Tibial nerve (tissue), 4 donors: Measurements from ENCODE around the gene HAGH. TPM values are rescaled to one million over a fixed set of nuclear protein-coding genes. Genes with fewer than 3 reads are reported as not detected.

Experiments used
- DNase-seq, 2 donors: peaks; one replicate each; pipeline ENCODE4 v3.0.0-alpha.2; 2019; ENCODE audit warnings: low spot score in 2 of 2
- H3K27ac ChIP-seq, 4 donors: fragments of 200-600 bp; sonication (generic) in 3 of 4; one replicate each; pipeline ENCODE4 v1.5.1; 2017 to 2019; ENCODE audit warnings: mild to moderate bottlenecking in 1 of 4
- H3K27me3 ChIP-seq, 2 donors: fragments of 200-600 bp; sonication (generic) in 1 of 2; one replicate each; pipeline versions ENCODE4 v1.5.1 to v1.6.0; 2017 to 2019
- H3K36me3 ChIP-seq, 3 donors: fragments of 200-600 bp; sonication (generic); one replicate each; pipeline ENCODE4 v1.5.1; 2018 to 2019
- H3K4me1 ChIP-seq, 4 donors: fragments of 200-600 bp; sonication (generic) in 3 of 4; one replicate each; pipeline ENCODE4 v1.5.1; 2017 to 2019
- H3K4me3 ChIP-seq, 4 donors: fragments of 200-600 bp; sonication (generic) in 3 of 4; one replicate each; pipeline ENCODE4 v1.5.1; 2017 to 2019; ENCODE audit warnings: mild to moderate bottlenecking in 1 of 4, moderate library complexity in 1 of 4
- H3K9me3 ChIP-seq, 4 donors: fragments of 200-600 bp; sonication (generic) in 3 of 4; one replicate each; pipeline ENCODE4 v1.5.1; 2017 to 2019
- EP300 ChIP-seq, 2 donors: sonication (generic); formaldehyde crosslinking; IDR thresholded peaks; one replicate each; pipeline ENCODE4 v1.6.1; 2017; ENCODE audit warnings: antibody characterized with exemption in 2 of 2, mild to moderate bottlenecking in 1 of 2
- POLR2A ChIP-seq, 2 donors: fragments of 450-650 bp; IDR thresholded peaks; one replicate each; pipeline ENCODE4 v1.6.1; 2017; ENCODE audit warnings: antibody characterized with exemption in 2 of 2, mild to moderate bottlenecking in 2 of 2, moderate library complexity in 2 of 2
- WGBS, 2 donors: methylation state at CpG; one replicate each; pipeline ENCODE4 v1.1.5; 2018; 5-methylcytosine and 5-hydroxymethylcytosine counted together
- total RNA-seq, 4 donors: library from RNA; depleted of rRNA; stranded (reverse); fragments of >200 nt; gene quantifications; one replicate each; pipeline ENCODE4 v1.1.0, GENCODE V29; 2016
- TF ChIP-seq, protein P1 (sequence below), 5 experiments: fragments of 200-600 bp in 3 of 5; fragments of 450-650 bp in 2 of 5; sonication (generic) in 3 of 5; IDR thresholded peaks; one replicate each; pipeline ENCODE4 v1.5.1; 2016 to 2019; ENCODE audit warnings: antibody characterized with exemption in 5 of 5, mild to moderate bottlenecking in 3 of 5, moderate library complexity in 2 of 5

HAGH gene
- total RNA-seq, 4 donors from 2014 or later, result 89.2 to 161 (median 100) TPM

DNA sequence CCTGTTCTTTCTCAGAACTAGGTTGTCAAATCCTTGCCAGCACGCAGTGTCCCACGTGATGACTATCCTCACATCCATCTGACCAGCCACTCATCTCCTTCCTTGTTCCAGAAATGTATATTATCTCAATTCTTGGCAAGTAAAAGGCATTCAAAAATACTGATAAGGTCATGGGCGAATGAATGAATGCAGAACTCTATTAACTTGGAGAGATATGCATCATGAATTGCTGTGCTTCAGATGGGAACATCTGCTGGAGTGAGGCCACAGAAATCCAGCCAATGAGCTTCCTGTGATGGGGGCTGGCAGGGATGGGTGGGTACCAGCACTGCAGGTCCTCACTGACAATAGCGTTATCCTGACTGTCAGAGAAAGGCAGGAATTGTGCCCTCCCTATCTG is 19.4 kb upstream of the HAGH start:
- Histone ChIP-seq H3K4me1 (no peaks in the 10 kb centered on the region), H3K27ac (no peak overlapping the region), H3K9me3 (no peaks in the 10 kb centered on the region), H3K36me3 (no peaks in the 10 kb centered on the region), H3K27me3 (peaks cover 0 to 4% of the 10 kb centered on the region in 2 donors), H3K4me3 (no peak overlapping the region)
- TF ChIP-seq POLR2A (IDR thresholded peaks at IDR 0.05), result no peak
- TF ChIP-seq EP300 (IDR thresholded peaks at IDR 0.05), result no peak
- TF ChIP-seq, protein P1, sequence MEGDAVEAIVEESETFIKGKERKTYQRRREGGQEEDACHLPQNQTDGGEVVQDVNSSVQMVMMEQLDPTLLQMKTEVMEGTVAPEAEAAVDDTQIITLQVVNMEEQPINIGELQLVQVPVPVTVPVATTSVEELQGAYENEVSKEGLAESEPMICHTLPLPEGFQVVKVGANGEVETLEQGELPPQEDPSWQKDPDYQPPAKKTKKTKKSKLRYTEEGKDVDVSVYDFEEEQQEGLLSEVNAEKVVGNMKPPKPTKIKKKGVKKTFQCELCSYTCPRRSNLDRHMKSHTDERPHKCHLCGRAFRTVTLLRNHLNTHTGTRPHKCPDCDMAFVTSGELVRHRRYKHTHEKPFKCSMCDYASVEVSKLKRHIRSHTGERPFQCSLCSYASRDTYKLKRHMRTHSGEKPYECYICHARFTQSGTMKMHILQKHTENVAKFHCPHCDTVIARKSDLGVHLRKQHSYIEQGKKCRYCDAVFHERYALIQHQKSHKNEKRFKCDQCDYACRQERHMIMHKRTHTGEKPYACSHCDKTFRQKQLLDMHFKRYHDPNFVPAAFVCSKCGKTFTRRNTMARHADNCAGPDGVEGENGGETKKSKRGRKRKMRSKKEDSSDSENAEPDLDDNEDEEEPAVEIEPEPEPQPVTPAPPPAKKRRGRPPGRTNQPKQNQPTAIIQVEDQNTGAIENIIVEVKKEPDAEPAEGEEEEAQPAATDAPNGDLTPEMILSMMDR (IDR thresholded peaks at IDR 0.05), result no peak
- 68 to 69% methylated on average over 4 of the region's 4 CpGs for WGBS, 2 donors
- no peak for DNase-seq

DNA sequence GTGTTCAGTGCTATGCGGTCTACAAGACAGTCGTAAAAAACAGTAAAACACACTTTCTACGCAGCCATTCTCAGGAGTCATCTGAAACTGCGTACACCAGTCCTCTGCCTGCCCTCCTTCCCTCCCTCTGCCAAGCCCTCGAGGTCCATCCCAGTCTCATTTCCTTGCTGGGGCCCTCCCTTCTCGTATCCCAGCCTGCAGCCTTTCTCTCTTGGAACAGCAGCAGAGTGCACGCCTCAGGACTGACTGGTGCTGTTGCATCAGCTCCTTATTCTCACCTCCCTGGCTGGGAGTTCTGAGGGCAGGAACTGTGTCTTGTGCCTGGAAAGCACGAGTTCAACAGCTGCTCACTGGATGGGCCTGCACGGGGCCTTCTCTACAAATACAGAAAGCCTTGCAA is 12.9 kb upstream of the HAGH start:
- Histone ChIP-seq H3K27ac (no peak overlapping the region), H3K4me3 (no peak overlapping the region), H3K27me3 (no peaks in the 10 kb centered on the region), H3K36me3 (peaks cover 0 to 19% (median 0%) of the 10 kb centered on the region in 3 donors), H3K9me3 (no peaks in the 10 kb centered on the region), H3K4me1 (no peaks in the 10 kb centered on the region)
- TF ChIP-seq, protein P1 (IDR thresholded peaks at IDR 0.05), result no peak
- TF ChIP-seq EP300 (IDR thresholded peaks at IDR 0.05) (no peak), POLR2A (IDR thresholded peaks at IDR 0.05) (no peak)
- WGBS, 2 donors, result 48 to 55% methylated on average over 9 of the region's 9 CpGs
- DNase-seq, result no peak

DNA sequence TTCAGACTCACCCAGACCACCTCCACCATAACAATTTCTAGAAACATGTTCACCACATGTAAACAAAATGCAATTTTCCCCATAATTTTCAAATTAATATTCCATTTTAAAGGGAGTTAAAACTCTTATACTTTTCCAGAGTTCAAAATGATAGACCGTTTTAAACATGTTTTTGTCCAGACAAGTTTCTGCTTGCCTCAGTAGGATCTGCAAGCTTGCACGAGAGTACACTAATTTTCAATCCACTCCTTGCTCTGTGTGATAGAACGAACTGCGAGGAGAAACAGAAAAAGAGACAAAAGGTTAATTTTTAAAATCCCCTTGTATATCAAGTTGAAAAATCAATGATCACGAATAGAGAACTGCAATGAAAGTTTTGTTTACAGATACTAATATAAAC is 7.5 kb upstream of the HAGH start:
- Histone ChIP-seq H3K9me3 (no peaks in the 10 kb centered on the region), H3K4me3 (no peak overlapping the region), H3K27me3 (no peaks in the 10 kb centered on the region), H3K36me3 (peaks cover 0 to 50% (median 0%) of the 10 kb centered on the region in 3 donors), H3K4me1 (peaks cover 0 to 15% (median under 1%) of the 10 kb centered on the region in 4 donors), H3K27ac (no peak overlapping the region)
- TF ChIP-seq POLR2A (IDR thresholded peaks at IDR 0.05) (no peak), EP300 (IDR thresholded peaks at IDR 0.05) (no peak)
- TF ChIP-seq, protein P1 (IDR thresholded peaks at IDR 0.05), result no peak
- DNase-seq, result no peak
- whole genome bisulfite sequencing, 2 donors, result 82 to 85% methylated on average over 5 of the region's 5 CpGs

DNA sequence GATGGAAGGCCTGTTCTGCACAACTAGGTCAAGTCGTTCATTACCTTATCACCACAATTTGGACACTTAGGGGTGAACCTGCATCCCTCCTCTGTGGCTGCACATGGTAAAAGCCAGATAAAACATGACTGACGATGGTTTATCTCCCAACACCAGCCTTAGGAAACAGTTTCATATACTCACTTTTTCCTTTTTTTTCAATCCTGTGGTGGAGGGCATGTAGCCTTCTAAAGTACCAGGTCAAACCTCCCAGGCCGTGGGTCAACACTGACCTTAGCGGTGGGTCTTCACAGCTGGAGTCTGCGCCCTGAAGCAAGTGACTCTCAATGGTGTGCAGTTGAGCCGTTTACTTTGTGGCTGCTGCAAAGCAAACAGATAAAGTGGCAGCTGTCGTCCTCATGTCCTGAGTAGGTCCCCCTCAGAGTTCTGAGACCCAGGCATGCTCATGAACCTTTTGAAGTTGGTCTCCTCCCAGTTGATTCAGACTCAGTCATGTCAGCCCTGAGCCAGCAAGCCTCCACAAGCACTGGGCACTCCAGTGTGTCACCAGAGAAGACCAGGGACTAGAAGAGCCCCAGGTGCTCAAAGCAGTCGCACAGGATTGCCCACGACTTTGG is 6.3 kb upstream of the HAGH start:
- H3K9me3 ChIP-seq, result no peaks in the 10 kb centered on the region
- H3K4me3 ChIP-seq, result no peak overlapping the region
- no peak for DNase-seq
- peaks cover 0 to 26% (median 7%) of the 10 kb centered on the region in 4 donors for H3K4me1 ChIP-seq
- WGBS, 2 donors, result 67 to 70% methylated on average over 9 of the region's 9 CpGs
- H3K36me3 ChIP-seq, result peaks cover 0 to 44% (median 0%) of the 10 kb centered on the region in 3 donors
- no peak overlapping the region for H3K27ac ChIP-seq
- TF ChIP-seq, protein P1 (IDR thresholded peaks at IDR 0.05), result no peak
- TF ChIP-seq POLR2A (IDR thresholded peaks at IDR 0.05) (no peak), EP300 (IDR thresholded peaks at IDR 0.05) (no peak)
- H3K27me3 ChIP-seq, result no peaks in the 10 kb centered on the region

DNA sequence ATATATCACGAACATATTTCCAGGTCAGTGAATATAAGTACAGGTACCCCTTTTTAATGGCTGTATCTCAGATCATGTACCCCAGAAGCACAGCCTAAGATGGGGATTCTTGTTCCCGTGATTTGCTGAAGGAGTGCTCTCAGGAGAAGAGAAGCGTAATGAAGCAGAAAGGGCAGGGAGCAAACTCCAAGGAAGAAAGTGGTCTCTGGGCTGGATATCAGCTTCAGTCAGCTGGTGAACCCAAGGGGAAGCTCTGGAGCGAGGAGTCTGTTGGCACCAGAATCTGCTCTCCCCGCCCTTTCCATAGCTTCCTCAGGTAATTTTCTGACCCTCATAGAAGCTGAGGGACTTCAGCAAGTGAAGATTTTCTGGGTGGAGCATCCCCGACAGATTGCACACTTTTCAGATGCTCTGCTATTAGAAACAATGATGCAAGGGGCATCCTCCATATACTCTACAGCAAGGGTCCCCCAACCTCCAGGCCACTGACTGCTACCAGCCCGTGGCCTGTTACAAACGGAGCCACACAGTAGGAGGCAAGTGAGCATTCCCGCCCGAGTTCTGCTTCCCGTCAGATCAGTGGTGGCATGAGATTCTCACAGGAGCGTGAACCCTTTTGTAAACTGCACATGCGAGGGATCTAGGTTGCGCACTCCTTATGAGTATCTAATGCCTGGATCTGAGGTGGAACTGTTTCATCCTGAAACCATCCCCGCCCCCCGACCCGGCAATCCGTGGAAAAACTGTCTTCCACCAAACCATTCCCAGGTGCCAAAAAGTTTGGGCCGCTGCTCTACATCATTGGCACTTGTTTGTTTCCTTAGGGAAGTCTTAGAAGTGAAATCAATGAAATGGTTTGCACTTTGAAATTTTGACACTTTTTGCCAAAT is 4.8 kb upstream of the HAGH start:
- no peaks in the 10 kb centered on the region for H3K27me3 ChIP-seq
- no peak overlapping the region for H3K4me3 ChIP-seq
- H3K36me3 ChIP-seq, result peaks cover 0 to 43% (median 0%) of the 10 kb centered on the region in 3 donors
- H3K27ac ChIP-seq, result no peak overlapping the region
- H3K4me1 ChIP-seq, result peaks cover 0 to 31% (median 12%) of the 10 kb centered on the region in 4 donors
- no peaks in the 10 kb centered on the region for H3K9me3 ChIP-seq
- WGBS, 2 donors, result 79 to 80% methylated on average over 19 of the region's 19 CpGs
- DNase-seq, result no peak
- TF ChIP-seq EP300 (IDR thresholded peaks at IDR 0.05), result no peak
- TF ChIP-seq, protein P1 (IDR thresholded peaks at IDR 0.05), result no peak
